ENCODE measurements around the gene LRRC51. TPM values are rescaled to one million over a fixed set of nuclear protein-coding genes. Genes with fewer than 3 reads are reported as not detected.

The LRRC51 gene
- total RNA-seq, 1 experiment from 2014 or later, result 13.4 TPM

DNA sequence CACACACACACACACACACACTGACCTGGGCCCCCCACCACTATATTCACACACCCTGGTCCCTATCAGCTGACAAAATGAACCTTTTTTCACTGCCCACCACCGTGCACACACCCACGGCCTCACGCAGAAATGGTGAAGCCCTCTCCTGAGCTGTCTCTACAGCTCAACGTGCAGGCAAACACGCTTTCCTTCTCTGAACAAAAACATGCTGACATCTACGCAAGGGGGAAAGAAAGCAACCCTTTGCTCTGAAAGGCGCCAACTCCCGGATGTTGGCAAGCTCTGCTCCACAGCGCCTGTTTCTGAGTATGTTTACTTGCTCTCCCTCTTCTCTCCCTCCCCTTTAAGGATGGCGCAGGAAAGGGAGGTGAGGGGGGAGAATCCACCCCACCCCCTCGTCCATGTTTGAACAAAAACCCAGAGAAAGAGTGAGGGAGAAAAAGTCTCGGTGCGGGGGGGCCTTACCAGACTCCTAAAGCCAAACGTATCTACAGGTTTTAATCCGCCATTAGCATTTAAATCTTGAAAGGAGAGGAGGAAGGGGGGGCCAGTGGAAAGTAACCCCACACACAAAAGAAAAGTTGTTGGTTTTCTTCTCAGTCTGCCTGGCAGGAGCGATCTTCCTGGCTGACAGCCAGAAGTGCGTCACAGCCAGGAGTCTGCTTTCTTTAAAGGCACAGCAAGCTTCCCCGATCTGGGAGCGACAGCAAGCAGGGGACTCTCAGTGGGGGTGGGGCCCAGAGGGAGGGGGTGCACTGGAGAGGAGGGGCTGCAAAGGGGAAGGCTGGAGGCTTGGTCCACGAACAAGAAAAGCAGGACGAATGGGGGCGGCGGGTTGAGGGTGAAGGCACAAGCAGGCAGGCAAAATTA is 39.9 kb upstream of the LRRC51 start:
- Histone ChIP-seq H3K9me3 (ENCODE audit: control insufficient read depth, insufficient read depth, low read depth, low read length) (no peaks in the 10 kb centered on the region), H3K36me3 (ENCODE audit: control insufficient read depth, insufficient read depth, low read length) (no peaks in the 10 kb centered on the region), H3K4me1 (ENCODE audit: control insufficient read depth, insufficient read depth, low read length) (peaks cover 37% of the 10 kb centered on the region), H3K27me3 (ENCODE audit: control insufficient read depth, insufficient read depth, low read length) (no peaks in the 10 kb centered on the region), H3K27ac (ENCODE audit: low read length) (peak overlapping the region; percentile 90), H3K4me3 (ENCODE audit: low read depth in 2 of 2, low read length in 2 of 2) (peak overlapping the region; percentile 59 to 72)
- POLR2A ChIA-PET, result interaction anchor here (0.5 to 0.6 kb wide), 2 partner anchors 25 to 103 kb away, joined by 6 read pairs; no protein-coding TSS in a partner anchor
- DNase-seq (ENCODE audit: low read depth, low spot score) (no peak), ATAC-seq (peak; percentile 76)
- TSS peak; percentile 44 for BruUV-seq (replicated peaks)
- in situ Hi-C loops (cut with HindIII; ENCODE audit: low pct_unique_long_range_greater_than_20kb, low sequenced_read_pairs) (no loop called here), intact Hi-C loops (cut with micrococcal nuclease; ENCODE audit: unreplicated experiment) (no loop called here)
- CTCF ChIA-PET, result interaction anchor here (0.7 to 1.4 kb wide), 2 partner anchors 16 to 33 kb away, joined by 3 to 8 read pairs; no protein-coding TSS in a partner anchor
- TF ChIP-seq, protein P1, sequence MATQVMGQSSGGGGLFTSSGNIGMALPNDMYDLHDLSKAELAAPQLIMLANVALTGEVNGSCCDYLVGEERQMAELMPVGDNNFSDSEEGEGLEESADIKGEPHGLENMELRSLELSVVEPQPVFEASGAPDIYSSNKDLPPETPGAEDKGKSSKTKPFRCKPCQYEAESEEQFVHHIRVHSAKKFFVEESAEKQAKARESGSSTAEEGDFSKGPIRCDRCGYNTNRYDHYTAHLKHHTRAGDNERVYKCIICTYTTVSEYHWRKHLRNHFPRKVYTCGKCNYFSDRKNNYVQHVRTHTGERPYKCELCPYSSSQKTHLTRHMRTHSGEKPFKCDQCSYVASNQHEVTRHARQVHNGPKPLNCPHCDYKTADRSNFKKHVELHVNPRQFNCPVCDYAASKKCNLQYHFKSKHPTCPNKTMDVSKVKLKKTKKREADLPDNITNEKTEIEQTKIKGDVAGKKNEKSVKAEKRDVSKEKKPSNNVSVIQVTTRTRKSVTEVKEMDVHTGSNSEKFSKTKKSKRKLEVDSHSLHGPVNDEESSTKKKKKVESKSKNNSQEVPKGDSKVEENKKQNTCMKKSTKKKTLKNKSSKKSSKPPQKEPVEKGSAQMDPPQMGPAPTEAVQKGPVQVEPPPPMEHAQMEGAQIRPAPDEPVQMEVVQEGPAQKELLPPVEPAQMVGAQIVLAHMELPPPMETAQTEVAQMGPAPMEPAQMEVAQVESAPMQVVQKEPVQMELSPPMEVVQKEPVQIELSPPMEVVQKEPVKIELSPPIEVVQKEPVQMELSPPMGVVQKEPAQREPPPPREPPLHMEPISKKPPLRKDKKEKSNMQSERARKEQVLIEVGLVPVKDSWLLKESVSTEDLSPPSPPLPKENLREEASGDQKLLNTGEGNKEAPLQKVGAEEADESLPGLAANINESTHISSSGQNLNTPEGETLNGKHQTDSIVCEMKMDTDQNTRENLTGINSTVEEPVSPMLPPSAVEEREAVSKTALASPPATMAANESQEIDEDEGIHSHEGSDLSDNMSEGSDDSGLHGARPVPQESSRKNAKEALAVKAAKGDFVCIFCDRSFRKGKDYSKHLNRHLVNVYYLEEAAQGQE (IDR thresholded peaks at IDR 0.05; ENCODE audit: insufficient read depth in 1 of 2, low read depth in 2 of 2, low read length in 1 of 2), result no peak
- peak; percentile 4; the same call in 1 of the 2 replicates for TF ChIP-seq POLR2AphosphoS5 (IDR thresholded peaks at IDR 0.05; ENCODE audit: low read depth, low read length)
- TF ChIP-seq SIN3A (IDR thresholded peaks at IDR 0.05; ENCODE audit: borderline replicate concordance, insufficient read depth, low read depth, low read length), result peak; percentile 25; the same call in 1 of the 2 replicates
- TF ChIP-seq, protein P2, sequence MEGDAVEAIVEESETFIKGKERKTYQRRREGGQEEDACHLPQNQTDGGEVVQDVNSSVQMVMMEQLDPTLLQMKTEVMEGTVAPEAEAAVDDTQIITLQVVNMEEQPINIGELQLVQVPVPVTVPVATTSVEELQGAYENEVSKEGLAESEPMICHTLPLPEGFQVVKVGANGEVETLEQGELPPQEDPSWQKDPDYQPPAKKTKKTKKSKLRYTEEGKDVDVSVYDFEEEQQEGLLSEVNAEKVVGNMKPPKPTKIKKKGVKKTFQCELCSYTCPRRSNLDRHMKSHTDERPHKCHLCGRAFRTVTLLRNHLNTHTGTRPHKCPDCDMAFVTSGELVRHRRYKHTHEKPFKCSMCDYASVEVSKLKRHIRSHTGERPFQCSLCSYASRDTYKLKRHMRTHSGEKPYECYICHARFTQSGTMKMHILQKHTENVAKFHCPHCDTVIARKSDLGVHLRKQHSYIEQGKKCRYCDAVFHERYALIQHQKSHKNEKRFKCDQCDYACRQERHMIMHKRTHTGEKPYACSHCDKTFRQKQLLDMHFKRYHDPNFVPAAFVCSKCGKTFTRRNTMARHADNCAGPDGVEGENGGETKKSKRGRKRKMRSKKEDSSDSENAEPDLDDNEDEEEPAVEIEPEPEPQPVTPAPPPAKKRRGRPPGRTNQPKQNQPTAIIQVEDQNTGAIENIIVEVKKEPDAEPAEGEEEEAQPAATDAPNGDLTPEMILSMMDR (IDR thresholded peaks at IDR 0.05), result no peak
- 0 out of 2 replicates have a peak, but pooled peaks have one; percentile 2 for TF ChIP-seq TCF7L2 (IDR thresholded peaks at IDR 0.05; ENCODE audit: low read depth, low read length)

- Histone ChIP-seq H3K27ac (ENCODE audit: low read length) (peak overlapping the region; percentile 90), H3K36me3 (ENCODE audit: control insufficient read depth, insufficient read depth, low read length) (no peaks in the 10 kb centered on the region), H3K9me3 (ENCODE audit: control insufficient read depth, insufficient read depth, low read depth, low read length) (no peaks in the 10 kb centered on the region), H3K27me3 (ENCODE audit: control insufficient read depth, insufficient read depth, low read length) (no peaks in the 10 kb centered on the region), H3K4me3 (ENCODE audit: low read depth in 2 of 2, low read length in 2 of 2) (peak overlapping the region; percentile 59 to 72), H3K4me1 (ENCODE audit: control insufficient read depth, insufficient read depth, low read length) (peaks cover 37% of the 10 kb centered on the region)
- no peak for DNase-seq (ENCODE audit: low read depth, low spot score)
- in situ Hi-C loops (cut with HindIII; ENCODE audit: low pct_unique_long_range_greater_than_20kb, low sequenced_read_pairs) (no loop called here), intact Hi-C loops (cut with micrococcal nuclease; ENCODE audit: unreplicated experiment) (no loop called here)
- no TSS peak for BruUV-seq (replicated peaks)
- ATAC-seq, result peak; percentile 82
- TF ChIP-seq TCF7L2 (IDR thresholded peaks at IDR 0.05; ENCODE audit: low read depth, low read length) (0 out of 2 replicates have a peak, but pooled peaks have one; percentile 22), POLR2AphosphoS5 (IDR thresholded peaks at IDR 0.05; ENCODE audit: low read depth, low read length) (no peak; the same call in none of the 2 replicates), SIN3A (IDR thresholded peaks at IDR 0.05; ENCODE audit: borderline replicate concordance, insufficient read depth, low read depth, low read length) (0 out of 2 replicates have a peak, but pooled peaks have one; percentile 20)
- TF ChIP-seq, protein P1 (IDR thresholded peaks at IDR 0.05; ENCODE audit: insufficient read depth in 1 of 2, low read depth in 2 of 2, low read length in 1 of 2), result no peak
- TF ChIP-seq, protein P2 (IDR thresholded peaks at IDR 0.05), result no peak
- POLR2A ChIA-PET, result no interaction called here
- CTCF ChIA-PET, result interaction anchor here (0.7 to 1.4 kb wide), 2 partner anchors 16 to 34 kb away, joined by 3 to 8 read pairs; no protein-coding TSS in a partner anchor
Measured at GRCh38 chr11:72041364-72042063, 39.1 kb upstream of the LRRC51 start.
